ENCODE results near the gene ZC4H2. TPM values are rescaled to one million over a fixed set of nuclear protein-coding genes. Genes with fewer than 3 reads are reported as not detected.
"Not testable (repeated sequence)": the region's sequence is repeated elsewhere in the genome, so short reads cannot be mapped to it uniquely, and the experiment has no call there.

The ZC4H2 gene
- total RNA-seq, result 13.1 to 17.5 TPM (median 15.2 TPM) in 3 replicates
- long read RNA-seq, transcript ZC4H2-202 (5 exons, 2,184 nt), result major isoform, 7 of 16 reads
- long read RNA-seq, transcript ZC4H2-207 (5 exons, 606 nt), result minor isoform, 5 of 16 reads
- long read RNA-seq, partial matches to known transcripts, result 0 of 16 reads
- long read RNA-seq, other reads (novel, unspliced or antisense), result 1 of 16 reads

- H3K27ac Mint-ChIP-seq (ENCODE audit: unreplicated experiment), result peak within 1 kb of the TSS; percentile 71
These were observed at the start of gene ZC4H2 for GRCh38 chrX:64975989-64976672. Gene ZC4H2 (minus strand): TSS chrX:64976450. CDS start chrX:64976377, 73 bp downstream.

GRCh38 chrX:65017451-65017850, 41.2 kb upstream of the ZC4H2 start:
- Mint-ChIP-seq H3K27ac (ENCODE audit: unreplicated experiment) (no peak overlapping the region), H3K9me3 (ENCODE audit: low read depth) (peaks cover 23% of the 10 kb centered on the region), H3K27me3 (ENCODE audit: low read depth) (no peaks in the 10 kb centered on the region), H3K4me1 (ENCODE audit: low read depth) (peaks cover 3% of the 10 kb centered on the region), H3K4me3 (ENCODE audit: unreplicated experiment) (no peak overlapping the region), H3K36me3 (ENCODE audit: low read depth) (no peaks in the 10 kb centered on the region)
- DNase-seq (ENCODE audit: low spot score), result no peak
- TF ChIP-seq, protein P1, sequence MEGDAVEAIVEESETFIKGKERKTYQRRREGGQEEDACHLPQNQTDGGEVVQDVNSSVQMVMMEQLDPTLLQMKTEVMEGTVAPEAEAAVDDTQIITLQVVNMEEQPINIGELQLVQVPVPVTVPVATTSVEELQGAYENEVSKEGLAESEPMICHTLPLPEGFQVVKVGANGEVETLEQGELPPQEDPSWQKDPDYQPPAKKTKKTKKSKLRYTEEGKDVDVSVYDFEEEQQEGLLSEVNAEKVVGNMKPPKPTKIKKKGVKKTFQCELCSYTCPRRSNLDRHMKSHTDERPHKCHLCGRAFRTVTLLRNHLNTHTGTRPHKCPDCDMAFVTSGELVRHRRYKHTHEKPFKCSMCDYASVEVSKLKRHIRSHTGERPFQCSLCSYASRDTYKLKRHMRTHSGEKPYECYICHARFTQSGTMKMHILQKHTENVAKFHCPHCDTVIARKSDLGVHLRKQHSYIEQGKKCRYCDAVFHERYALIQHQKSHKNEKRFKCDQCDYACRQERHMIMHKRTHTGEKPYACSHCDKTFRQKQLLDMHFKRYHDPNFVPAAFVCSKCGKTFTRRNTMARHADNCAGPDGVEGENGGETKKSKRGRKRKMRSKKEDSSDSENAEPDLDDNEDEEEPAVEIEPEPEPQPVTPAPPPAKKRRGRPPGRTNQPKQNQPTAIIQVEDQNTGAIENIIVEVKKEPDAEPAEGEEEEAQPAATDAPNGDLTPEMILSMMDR (IDR thresholded peaks at IDR 0.05), result no peak

More at GRCh38 chrX:64975989-64976672, at the start of gene ZC4H2:
- no peaks in the 10 kb centered on the region for H3K27me3 Mint-ChIP-seq (ENCODE audit: low read depth)
- peak within 1 kb of the TSS; percentile 81 for H3K4me3 Mint-ChIP-seq (ENCODE audit: unreplicated experiment)
- TF ChIP-seq, protein P1 (IDR thresholded peaks at IDR 0.05), result no peak
- peak; percentile 86 for DNase-seq (ENCODE audit: low spot score)
- peaks cover 22% of the 10 kb centered on the region for H3K9me3 Mint-ChIP-seq (ENCODE audit: low read depth)
- no peaks in the 10 kb centered on the region for H3K36me3 Mint-ChIP-seq (ENCODE audit: low read depth)
- H3K4me1 Mint-ChIP-seq (ENCODE audit: low read depth), result peaks cover 5% of the 10 kb centered on the region

DNA sequence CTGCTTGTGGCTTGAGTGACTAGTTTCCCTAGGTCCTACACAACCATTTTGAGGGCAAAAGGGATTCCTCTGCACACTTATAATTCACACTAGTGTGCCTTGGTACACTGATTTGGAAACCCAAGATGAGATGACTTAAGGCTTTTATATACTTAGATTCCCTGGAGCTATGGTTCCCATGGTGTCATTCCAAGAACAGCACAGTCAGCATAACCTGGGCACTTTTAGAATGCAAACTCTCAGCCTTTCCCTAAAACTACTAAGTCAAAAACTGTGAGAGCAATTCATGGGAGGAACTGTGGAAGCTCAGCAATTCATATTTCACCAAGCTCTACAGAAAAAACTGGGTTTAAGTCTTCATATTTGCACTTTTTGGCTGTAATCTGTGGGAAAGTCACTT, 38.0 kb upstream of the ZC4H2 start:
- Mint-ChIP-seq H3K4me1 (ENCODE audit: low read depth) (peaks cover 3% of the 10 kb centered on the region), H3K27ac (ENCODE audit: unreplicated experiment) (no peak overlapping the region), H3K27me3 (ENCODE audit: low read depth) (no peaks in the 10 kb centered on the region), H3K9me3 (ENCODE audit: low read depth) (peaks cover 14% of the 10 kb centered on the region), H3K4me3 (ENCODE audit: unreplicated experiment) (no peak overlapping the region), H3K36me3 (ENCODE audit: low read depth) (no peaks in the 10 kb centered on the region)
- no peak for DNase-seq (ENCODE audit: low spot score)
- TF ChIP-seq, protein P1 (IDR thresholded peaks at IDR 0.05), result no peak

GRCh38 chrX:65009459-65009858, 33.2 kb upstream of the ZC4H2 start:
- Mint-ChIP-seq H3K36me3 (ENCODE audit: low read depth) (no peaks in the 10 kb centered on the region), H3K4me1 (ENCODE audit: low read depth) (no peaks in the 10 kb centered on the region), H3K9me3 (ENCODE audit: low read depth) (peaks cover 16% of the 10 kb centered on the region), H3K27ac (ENCODE audit: unreplicated experiment) (no peak overlapping the region), H3K4me3 (ENCODE audit: unreplicated experiment) (no peak overlapping the region), H3K27me3 (ENCODE audit: low read depth) (no peaks in the 10 kb centered on the region)
- TF ChIP-seq, protein P1 (IDR thresholded peaks at IDR 0.05), result no peak
- no peak for DNase-seq (ENCODE audit: low spot score)

DNA sequence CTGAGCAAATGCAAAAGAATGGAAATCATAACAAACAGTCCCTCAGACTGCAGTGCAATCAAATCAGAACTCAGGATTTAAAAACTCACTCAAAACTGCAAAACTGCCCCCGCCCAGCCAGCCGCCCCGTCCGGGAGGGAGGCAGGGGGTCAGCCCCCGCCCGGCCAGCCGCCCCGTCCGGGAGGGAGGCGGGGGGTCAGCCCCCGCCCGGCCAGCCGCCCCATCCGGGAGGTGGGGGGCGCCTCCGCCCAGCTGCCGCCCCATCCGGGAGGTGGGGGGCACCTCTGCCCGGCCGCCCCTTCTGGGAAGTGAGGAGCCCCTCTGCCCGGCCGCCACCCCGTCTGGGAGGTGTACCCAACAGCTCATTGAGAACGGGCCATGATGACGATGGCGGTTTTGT, 26.0 kb upstream of the ZC4H2 start:
- peaks cover 44% of the 10 kb centered on the region for H3K9me3 Mint-ChIP-seq (ENCODE audit: low read depth)
- H3K4me1 Mint-ChIP-seq (ENCODE audit: low read depth); H3K27ac Mint-ChIP-seq (ENCODE audit: unreplicated experiment); H3K4me3 Mint-ChIP-seq (ENCODE audit: unreplicated experiment); DNase-seq (ENCODE audit: low spot score); H3K36me3 Mint-ChIP-seq (ENCODE audit: low read depth); H3K27me3 Mint-ChIP-seq (ENCODE audit: low read depth): not testable (repeated sequence)
